22Rv1 (cell line): ENCODE data around the gene SEPTIN5.

Experiments used
- CTCF ChIP-seq: fragments of 450-650 bp; IDR thresholded peaks from 2 replicates; pipeline ENCODE4 v1.5.1; 2017; ENCODE audit warnings: mild to moderate bottlenecking
- ZFX ChIP-seq: fragments of 450-650 bp; IDR thresholded peaks from 2 replicates; pipeline ENCODE4 v1.6.1; 2017; ENCODE audit warnings: antibody characterized with exemption, borderline replicate concordance

GRCh38 chr22:19723983-19724827 is 9.9 kb downstream of the SEPTIN5 start:
- TF ChIP-seq CTCF (peak; percentile 86), ZFX (no peak)
